Endodermal cell (in vitro differentiated cells): ENCODE measurements around the gene PSMA7. TPM values are rescaled to one million over a fixed set of nuclear protein-coding genes. Genes with fewer than 3 reads are reported as not detected.

Experiments used
- DNase-seq: peaks from one replicate; pipeline ENCODE4 v3.0.0-alpha.2; 2017
- H3K27ac ChIP-seq: 2 replicates; pipeline ENCODE4 v1.5.1; 2013; ENCODE audit warnings: mild to moderate bottlenecking, low read depth, low read length, moderate library complexity
- H3K27me3 ChIP-seq: 2 replicates; pipeline ENCODE4 v1.6.1; 2013; ENCODE audit warnings: mild to moderate bottlenecking, low read length, moderate library complexity; ENCODE audit not compliant: insufficient read depth, control insufficient read depth, poor library complexity, severe bottlenecking
- H3K36me3 ChIP-seq: 2 replicates; pipeline ENCODE4 v1.7.0; 2013; ENCODE audit warnings: mild to moderate bottlenecking, low read length, moderate library complexity; ENCODE audit not compliant: control insufficient read depth, insufficient read depth
- H3K4me1 ChIP-seq: one replicate; pipeline ENCODE4 v1.7.0; 2013; ENCODE audit warnings: low read length; ENCODE audit not compliant: control insufficient read depth, insufficient read depth
- H3K4me3 ChIP-seq: 2 replicates; pipeline ENCODE4 v1.5.1; 2013; ENCODE audit warnings: mild to moderate bottlenecking, low read length, moderate library complexity
- H3K9ac ChIP-seq: 2 replicates; pipeline ENCODE4 v1.6.1; 2013; ENCODE audit warnings: mild to moderate bottlenecking, low read length, moderate library complexity; ENCODE audit not compliant: poor library complexity, severe bottlenecking; ENCODE audit errors: extremely low read depth
- H3K9me3 ChIP-seq: 2 replicates; pipeline ENCODE4 v1.6.1; 2013; ENCODE audit warnings: mild to moderate bottlenecking, low read length, moderate library complexity; ENCODE audit not compliant: control insufficient read depth
- H3K27ac Mint-ChIP-seq: 2 replicates; pipeline ENCODE4 v1.8.0; 2020; ENCODE audit warnings: mixed read lengths
- H3K27me3 Mint-ChIP-seq: 2 replicates; pipeline ENCODE4 v1.8.0; 2021; ENCODE audit warnings: mild to moderate bottlenecking, mixed read lengths; ENCODE audit not compliant: insufficient read depth
- H3K36me3 Mint-ChIP-seq: 2 replicates; pipeline ENCODE4 v1.8.0; 2020; ENCODE audit warnings: low read depth, mixed read lengths
- H3K4me1 Mint-ChIP-seq: 2 replicates; pipeline ENCODE4 v1.8.0; 2020; ENCODE audit warnings: mixed read lengths
- H3K4me3 Mint-ChIP-seq: 2 replicates; pipeline ENCODE4 v1.8.0; 2020; ENCODE audit warnings: mild to moderate bottlenecking, moderate library complexity, mixed read lengths
- H3K9me3 Mint-ChIP-seq: 2 replicates; pipeline ENCODE4 v1.8.0; 2020; ENCODE audit warnings: mild to moderate bottlenecking, mixed read lengths
- WGBS, 2 experiments: methylation state at CpG; one replicate each; pipeline versions ENCODE4 v1.1.5 to v1.1.7; 2013; ENCODE audit warnings: missing lambda C conversion rate in 2 of 2, mixed read lengths in 1 of 2; ENCODE audit not compliant: insufficient coverage in 1 of 2, insufficient read length in 1 of 2; 5-methylcytosine and 5-hydroxymethylcytosine counted together
- total RNA-seq, 2 donors: library from RNA; stranded (reverse); fragmentation: NEBNext Ultra II Directional in 1 of 2; extraction: Animal tissue kit (Norgen Biotek cat#: 25700) in 1 of 2; gene quantifications; 2 replicates in 1 of 2; 3 replicates in 1 of 2; pipeline ENCODE4 v1.2.1, GENCODE V29; 2021
- TF ChIP-seq, protein P1 (sequence below): fragments of 200-600 bp; sonication (generic); conservative IDR thresholded peaks from 2 replicates; pipeline ENCODE4 v1.5.0; 2021; ENCODE audit warnings: antibody characterized with exemption, mild to moderate bottlenecking

Gene PSMA7
- total RNA-seq, 2 donors from 2014 or later: 279 to 280 TPM

DNA sequence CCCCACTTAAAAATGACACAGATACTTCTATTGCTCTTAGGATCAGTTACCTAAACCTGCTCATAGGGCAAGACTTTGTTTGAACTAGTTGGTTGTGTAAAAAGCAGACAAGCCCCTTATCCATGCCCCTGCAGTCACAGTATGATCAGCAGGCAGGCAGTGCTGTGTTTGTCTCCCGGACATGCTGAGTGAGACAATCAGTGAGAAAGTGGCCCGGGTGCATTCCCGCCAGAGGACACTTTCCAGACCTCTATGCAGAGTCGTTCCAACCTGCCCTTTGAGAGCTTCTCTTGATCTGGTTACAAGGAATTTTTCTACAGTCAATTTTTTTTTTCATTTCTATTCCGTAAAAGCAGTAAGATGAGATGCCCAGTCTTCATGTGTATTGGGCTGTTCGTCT is 14.7 kb downstream of the PSMA7 start:
- H3K9me3 Mint-ChIP-seq: no peaks in the 10 kb centered on the region
- DNase-seq: no peak
- WGBS, 2 experiments: 91 to 95% methylated on average over 5 to 6 of the region's 6 CpGs
- TF ChIP-seq, protein P1, sequence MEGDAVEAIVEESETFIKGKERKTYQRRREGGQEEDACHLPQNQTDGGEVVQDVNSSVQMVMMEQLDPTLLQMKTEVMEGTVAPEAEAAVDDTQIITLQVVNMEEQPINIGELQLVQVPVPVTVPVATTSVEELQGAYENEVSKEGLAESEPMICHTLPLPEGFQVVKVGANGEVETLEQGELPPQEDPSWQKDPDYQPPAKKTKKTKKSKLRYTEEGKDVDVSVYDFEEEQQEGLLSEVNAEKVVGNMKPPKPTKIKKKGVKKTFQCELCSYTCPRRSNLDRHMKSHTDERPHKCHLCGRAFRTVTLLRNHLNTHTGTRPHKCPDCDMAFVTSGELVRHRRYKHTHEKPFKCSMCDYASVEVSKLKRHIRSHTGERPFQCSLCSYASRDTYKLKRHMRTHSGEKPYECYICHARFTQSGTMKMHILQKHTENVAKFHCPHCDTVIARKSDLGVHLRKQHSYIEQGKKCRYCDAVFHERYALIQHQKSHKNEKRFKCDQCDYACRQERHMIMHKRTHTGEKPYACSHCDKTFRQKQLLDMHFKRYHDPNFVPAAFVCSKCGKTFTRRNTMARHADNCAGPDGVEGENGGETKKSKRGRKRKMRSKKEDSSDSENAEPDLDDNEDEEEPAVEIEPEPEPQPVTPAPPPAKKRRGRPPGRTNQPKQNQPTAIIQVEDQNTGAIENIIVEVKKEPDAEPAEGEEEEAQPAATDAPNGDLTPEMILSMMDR: no peak
- H3K27ac Mint-ChIP-seq: no peak overlapping the region
- no peak overlapping the region for H3K4me3 Mint-ChIP-seq
- H3K36me3 Mint-ChIP-seq: peaks cover 90% of the 10 kb centered on the region
- no peaks in the 10 kb centered on the region for H3K27me3 Mint-ChIP-seq
- peaks cover 9% of the 10 kb centered on the region for H3K4me1 Mint-ChIP-seq
- Histone ChIP-seq H3K27me3 (no peaks in the 10 kb centered on the region), H3K27ac (no peak overlapping the region), H3K4me3 (no peak overlapping the region), H3K9me3 (no peaks in the 10 kb centered on the region), H3K36me3 (peaks cover 91% of the 10 kb centered on the region), H3K4me1 (peaks cover 5% of the 10 kb centered on the region), H3K9ac (no peak overlapping the region)

DNA sequence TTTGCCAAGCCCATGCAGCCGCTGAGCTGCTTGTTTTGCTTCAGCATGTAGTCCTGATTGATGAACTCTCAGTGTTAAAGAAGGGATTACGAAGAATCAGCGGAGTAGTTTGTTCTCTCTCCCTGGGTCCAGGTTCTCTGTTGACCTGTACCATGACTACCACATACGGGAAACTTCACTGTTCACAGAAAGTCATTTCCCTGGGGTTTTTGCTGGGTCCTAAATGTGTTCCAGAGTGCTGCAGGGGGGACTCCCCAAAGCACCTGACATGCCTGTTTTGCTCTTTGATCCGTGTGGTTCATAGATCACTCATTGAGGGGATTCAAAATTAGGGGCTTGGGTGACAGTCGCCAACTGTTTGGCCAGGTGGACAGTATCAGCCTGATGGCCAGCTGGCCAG is 15.4 kb downstream of the PSMA7 start:
- Mint-ChIP-seq H3K4me3 (no peak overlapping the region), H3K9me3 (no peaks in the 10 kb centered on the region), H3K4me1 (peaks cover 12% of the 10 kb centered on the region), H3K27ac (no peak overlapping the region), H3K36me3 (peaks cover 84% of the 10 kb centered on the region), H3K27me3 (no peaks in the 10 kb centered on the region)
- Histone ChIP-seq H3K27me3 (no peaks in the 10 kb centered on the region), H3K36me3 (peaks cover 86% of the 10 kb centered on the region), H3K4me1 (peaks cover 5% of the 10 kb centered on the region), H3K9me3 (no peaks in the 10 kb centered on the region), H3K27ac (no peak overlapping the region), H3K4me3 (no peak overlapping the region), H3K9ac (no peak overlapping the region)
- 91 to 96% methylated on average over 5 to 6 of the region's 6 CpGs for WGBS, 2 experiments
- no peak for DNase-seq
- TF ChIP-seq, protein P1: no peak

DNA sequence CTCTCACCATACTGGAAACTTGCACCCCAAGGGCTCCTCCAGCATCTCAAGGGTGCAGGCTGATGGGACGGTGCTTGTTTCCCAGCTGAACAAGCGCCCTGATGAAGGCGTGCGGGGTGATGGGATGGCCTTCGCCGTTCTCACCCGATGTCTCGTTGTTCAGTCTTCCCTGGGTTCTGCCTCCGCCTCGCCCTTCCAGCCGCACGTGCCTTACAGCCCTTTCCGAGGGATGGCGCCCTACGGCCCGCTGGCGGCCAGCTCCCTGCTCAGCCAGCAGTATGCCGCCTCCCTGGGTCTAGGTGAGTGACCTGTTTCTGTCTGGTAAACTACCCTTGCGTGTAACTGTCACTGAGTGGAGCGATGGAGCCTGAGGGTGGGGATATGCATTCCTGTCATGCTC is 17.1 kb downstream of the PSMA7 start:
- Mint-ChIP-seq H3K27me3 (no peaks in the 10 kb centered on the region), H3K27ac (no peak overlapping the region), H3K4me3 (no peak overlapping the region), H3K36me3 (peaks cover 68% of the 10 kb centered on the region), H3K9me3 (no peaks in the 10 kb centered on the region), H3K4me1 (peaks cover 13% of the 10 kb centered on the region)
- WGBS, 2 experiments: 96 to 97% methylated on average over 16 to 20 of the region's 20 CpGs
- H3K4me1 ChIP-seq: peaks cover 5% of the 10 kb centered on the region
- TF ChIP-seq, protein P1: no peak
- no peak for DNase-seq
- no peak overlapping the region for H3K27ac ChIP-seq
- H3K9me3 ChIP-seq: no peaks in the 10 kb centered on the region
- no peak overlapping the region for H3K9ac ChIP-seq
- peaks cover 72% of the 10 kb centered on the region for H3K36me3 ChIP-seq
- H3K4me3 ChIP-seq: no peak overlapping the region
- H3K27me3 ChIP-seq: no peaks in the 10 kb centered on the region
